IgD-negative memory B cell (primary cell): Measurements from ENCODE around the gene CTNNA2. TPM values are rescaled to one million over a fixed set of nuclear protein-coding genes. Genes with fewer than 3 reads are reported as not detected.

Experiments used
- H3K27ac Mint-ChIP-seq, 3 donors: one replicate each; pipeline ENCODE4 v1.8.0; 2020 to 2022; ENCODE audit warnings: mild to moderate bottlenecking in 3 of 3, mixed read lengths in 3 of 3, moderate library complexity in 1 of 3
- H3K27me3 Mint-ChIP-seq: one replicate; pipeline ENCODE4 v1.8.0; 2021; ENCODE audit warnings: mixed read lengths
- H3K36me3 Mint-ChIP-seq: one replicate; pipeline ENCODE4 v1.8.0; 2020; ENCODE audit warnings: mild to moderate bottlenecking, mixed read lengths
- H3K4me1 Mint-ChIP-seq, 3 donors: one replicate each; pipeline ENCODE4 v1.8.0; 2020 to 2022; ENCODE audit warnings: mixed read lengths in 3 of 3, mild to moderate bottlenecking in 1 of 3
- H3K4me3 Mint-ChIP-seq, 4 donors: one replicate each; pipeline ENCODE4 v1.8.0; 2020 to 2022; ENCODE audit warnings: mild to moderate bottlenecking in 4 of 4, mixed read lengths in 4 of 4, moderate library complexity in 3 of 4
- H3K9me3 Mint-ChIP-seq, 3 donors: one replicate each; pipeline ENCODE4 v1.8.0; 2020 to 2021; ENCODE audit warnings: mixed read lengths in 3 of 3, mild to moderate bottlenecking in 1 of 3
- polyA plus RNA-seq: library from polyadenylated mRNA; unstranded; fragments of 300-500 nt; fragmentation: Illumina TruSeq; gene quantifications from one replicate; pipeline ENCODE4 v1.2.3, GENCODE V29; 2021

Gene CTNNA2
- polyA plus RNA-seq, 1 donor from 2014 or later: not detected

DNA sequence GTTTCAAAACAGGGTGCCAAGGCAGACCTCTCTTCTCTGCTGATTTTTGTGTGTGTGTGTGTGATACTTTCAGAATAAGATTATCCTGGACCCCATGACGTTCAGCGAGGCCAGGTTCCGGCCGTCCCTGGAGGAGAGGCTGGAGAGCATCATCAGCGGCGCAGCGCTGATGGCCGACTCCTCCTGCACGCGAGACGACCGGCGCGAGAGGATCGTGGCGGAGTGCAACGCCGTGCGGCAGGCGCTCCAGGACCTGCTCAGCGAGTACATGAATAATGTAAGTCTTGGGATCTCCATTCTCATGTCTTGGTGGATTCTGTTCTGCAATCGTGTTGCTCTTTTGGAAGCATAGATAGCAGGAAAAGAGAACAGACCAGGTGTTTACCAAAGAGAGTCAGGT is 396.7 kb downstream of the CTNNA2 start:
- Mint-ChIP-seq H3K27ac (no peak overlapping the region), H3K9me3 (peaks cover 0 to 7% (median 0%) of the 10 kb centered on the region in 3 donors), H3K4me1 (no peaks in the 10 kb centered on the region), H3K4me3 (no peak overlapping the region), H3K27me3 (no peaks in the 10 kb centered on the region), H3K36me3 (no peaks in the 10 kb centered on the region)

DNA sequence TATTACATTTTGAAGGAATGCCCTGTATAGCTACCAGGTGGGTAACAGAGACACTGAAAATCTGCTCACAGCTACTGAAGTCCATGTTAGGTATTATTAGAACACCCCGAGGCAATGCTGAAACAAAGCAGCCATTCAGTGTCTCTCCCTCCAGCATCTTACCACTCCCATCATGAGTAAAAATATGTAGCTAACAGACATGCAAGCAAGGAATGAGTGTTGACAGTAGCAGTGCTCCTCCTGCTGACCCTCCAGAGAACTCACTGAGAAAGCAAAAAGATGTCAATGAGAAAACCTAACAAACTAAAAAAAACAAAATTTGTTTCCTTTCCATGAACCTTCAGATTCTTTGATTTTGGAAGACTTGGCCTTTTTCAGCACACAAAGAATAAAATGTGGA is 397.8 kb downstream of the CTNNA2 start:
- Mint-ChIP-seq H3K9me3 (peaks cover 0 to 5% (median 0%) of the 10 kb centered on the region in 3 donors), H3K27me3 (no peaks in the 10 kb centered on the region), H3K4me1 (no peaks in the 10 kb centered on the region), H3K36me3 (no peaks in the 10 kb centered on the region), H3K27ac (no peak overlapping the region), H3K4me3 (no peak overlapping the region)

DNA sequence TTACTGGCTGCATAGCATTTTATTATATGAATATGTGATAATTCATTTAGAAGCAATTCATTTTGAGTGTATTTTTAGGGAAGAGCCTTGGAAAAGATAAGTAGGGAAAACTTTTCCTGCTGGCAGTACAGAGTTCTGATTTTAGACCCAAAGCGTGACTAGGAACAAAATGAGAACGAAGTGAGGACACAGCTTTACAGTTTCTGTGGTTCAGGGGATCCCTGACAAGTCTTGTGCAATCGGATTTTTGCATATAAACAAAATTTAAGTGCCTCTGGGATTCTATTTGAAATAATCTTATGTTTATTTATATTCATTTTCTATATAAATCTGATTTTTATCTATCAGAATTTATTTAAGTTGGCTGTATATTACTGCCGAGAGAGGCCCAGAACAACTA is 402.6 kb downstream of the CTNNA2 start:
- Mint-ChIP-seq H3K4me1 (no peaks in the 10 kb centered on the region), H3K27me3 (no peaks in the 10 kb centered on the region), H3K4me3 (no peak overlapping the region), H3K36me3 (peaks cover 2% of the 10 kb centered on the region), H3K9me3 (peaks cover 2 to 7% (median 5%) of the 10 kb centered on the region in 3 donors), H3K27ac (no peak overlapping the region)

DNA sequence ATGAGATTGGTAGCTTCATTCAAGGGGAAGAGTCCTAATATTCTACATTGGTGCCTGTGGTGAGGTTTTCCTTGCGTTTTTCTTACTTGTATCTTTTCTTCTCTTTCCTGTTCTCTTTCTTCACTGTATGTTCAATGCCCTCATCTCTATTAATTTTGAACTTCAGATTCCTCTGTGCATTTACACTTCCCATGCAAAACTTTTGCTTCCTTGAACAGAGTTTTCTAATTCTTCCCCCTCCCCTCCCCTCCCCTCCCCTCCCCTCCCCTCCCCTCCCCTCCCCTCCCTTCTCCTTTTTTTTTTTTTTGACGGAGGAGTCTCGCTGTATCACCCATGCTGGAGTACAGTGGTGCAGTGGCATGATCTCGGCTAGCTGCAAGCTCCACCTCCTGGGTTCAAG is 403.4 kb downstream of the CTNNA2 start:
- H3K9me3 Mint-ChIP-seq: peaks cover 2 to 7% (median 5%) of the 10 kb centered on the region in 3 donors
- H3K4me3 Mint-ChIP-seq: no peak overlapping the region
- no peak overlapping the region for H3K27ac Mint-ChIP-seq
- H3K27me3 Mint-ChIP-seq: no peaks in the 10 kb centered on the region
- H3K4me1 Mint-ChIP-seq: no peaks in the 10 kb centered on the region
- peaks cover 2% of the 10 kb centered on the region for H3K36me3 Mint-ChIP-seq

DNA sequence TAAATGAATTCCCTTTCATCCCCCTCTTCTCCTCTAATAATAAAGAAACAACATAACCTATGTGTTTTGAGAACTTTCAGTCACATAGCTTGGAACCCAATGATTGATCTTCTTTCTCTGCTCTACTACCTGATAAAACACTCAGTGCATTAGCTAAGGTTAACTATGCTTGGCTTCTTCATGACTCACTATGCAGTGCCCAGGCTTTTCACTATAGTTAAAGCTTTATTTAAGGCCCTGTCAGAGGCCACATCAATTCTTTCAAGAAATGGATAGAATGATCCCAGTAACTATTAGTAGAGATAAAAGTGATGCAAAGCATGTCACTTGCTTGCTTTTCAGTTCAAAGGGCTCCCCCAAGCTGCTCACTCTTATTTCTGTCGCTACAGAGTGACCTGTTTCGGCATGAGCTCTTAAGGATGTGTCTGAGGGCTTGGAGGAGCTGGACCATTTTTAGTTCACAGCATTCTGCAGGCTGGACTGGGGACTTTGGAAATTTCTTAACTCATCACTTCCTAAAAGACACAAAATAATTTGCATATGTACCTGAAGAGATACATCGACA is 407.7 kb downstream of the CTNNA2 start:
- H3K4me3 Mint-ChIP-seq: no peak overlapping the region
- H3K4me1 Mint-ChIP-seq: no peaks in the 10 kb centered on the region
- no peaks in the 10 kb centered on the region for H3K27me3 Mint-ChIP-seq
- no peak overlapping the region for H3K27ac Mint-ChIP-seq
- H3K36me3 Mint-ChIP-seq: peaks cover 2% of the 10 kb centered on the region
- peaks cover 2 to 5% (median 4%) of the 10 kb centered on the region in 3 donors for H3K9me3 Mint-ChIP-seq

DNA sequence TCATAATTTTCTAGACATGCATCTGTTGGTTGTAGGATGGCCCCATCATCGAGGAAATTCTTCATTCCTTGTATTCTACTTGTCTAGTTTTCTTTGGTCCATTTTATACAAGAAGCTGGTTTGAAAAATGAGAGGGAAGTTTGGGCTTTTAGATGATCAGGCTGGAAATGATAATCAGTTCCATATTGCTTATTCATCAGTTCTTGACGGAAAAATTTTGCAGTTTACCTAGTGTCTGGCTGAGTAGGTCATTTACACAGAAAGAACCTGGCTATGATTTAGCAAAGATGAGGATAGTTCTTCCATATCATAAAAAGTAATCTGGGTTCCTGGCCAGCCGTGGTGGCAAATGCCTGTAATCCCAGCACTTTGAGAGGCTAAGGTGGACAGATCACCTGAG is 416.8 kb downstream of the CTNNA2 start:
- H3K36me3 Mint-ChIP-seq: no peaks in the 10 kb centered on the region
- H3K9me3 Mint-ChIP-seq: no peaks in the 10 kb centered on the region
- H3K27me3 Mint-ChIP-seq: peaks cover 1% of the 10 kb centered on the region
- no peaks in the 10 kb centered on the region for H3K4me1 Mint-ChIP-seq
- no peak overlapping the region for H3K27ac Mint-ChIP-seq
- no peak overlapping the region for H3K4me3 Mint-ChIP-seq

DNA sequence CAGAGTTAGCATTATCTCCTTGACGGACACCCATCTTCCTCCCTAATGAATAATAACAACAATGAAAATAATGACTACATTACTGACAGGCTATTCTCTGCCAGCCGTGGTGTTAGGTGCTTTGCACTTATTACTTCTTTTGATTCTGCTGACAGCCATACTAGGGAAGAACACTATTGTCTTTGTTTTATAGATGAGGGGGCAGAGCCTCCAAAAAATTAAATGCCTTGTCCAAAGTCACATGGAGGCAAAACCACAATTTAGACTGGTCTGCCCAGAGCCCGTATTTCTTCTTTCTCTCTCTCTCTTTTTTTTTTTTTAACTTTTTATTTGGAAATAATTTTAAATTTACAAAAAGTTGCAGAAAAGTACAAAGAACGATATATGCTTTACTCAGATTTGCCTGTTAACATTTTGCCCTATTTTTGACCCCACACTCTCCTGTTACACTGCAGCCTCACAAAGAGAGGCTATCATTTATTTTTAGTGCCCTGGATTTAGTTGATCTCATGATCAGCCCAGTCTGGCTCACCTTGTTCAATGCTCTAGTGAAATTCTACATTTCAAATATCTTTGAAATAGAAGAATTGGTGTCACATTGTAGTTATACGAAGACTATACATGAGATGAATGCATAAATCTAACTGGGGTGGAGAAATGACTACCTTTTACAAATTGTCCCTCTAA is 422.3 kb downstream of the CTNNA2 start:
- Mint-ChIP-seq H3K9me3 (no peaks in the 10 kb centered on the region), H3K4me3 (no peak overlapping the region), H3K27ac (no peak overlapping the region)

DNA sequence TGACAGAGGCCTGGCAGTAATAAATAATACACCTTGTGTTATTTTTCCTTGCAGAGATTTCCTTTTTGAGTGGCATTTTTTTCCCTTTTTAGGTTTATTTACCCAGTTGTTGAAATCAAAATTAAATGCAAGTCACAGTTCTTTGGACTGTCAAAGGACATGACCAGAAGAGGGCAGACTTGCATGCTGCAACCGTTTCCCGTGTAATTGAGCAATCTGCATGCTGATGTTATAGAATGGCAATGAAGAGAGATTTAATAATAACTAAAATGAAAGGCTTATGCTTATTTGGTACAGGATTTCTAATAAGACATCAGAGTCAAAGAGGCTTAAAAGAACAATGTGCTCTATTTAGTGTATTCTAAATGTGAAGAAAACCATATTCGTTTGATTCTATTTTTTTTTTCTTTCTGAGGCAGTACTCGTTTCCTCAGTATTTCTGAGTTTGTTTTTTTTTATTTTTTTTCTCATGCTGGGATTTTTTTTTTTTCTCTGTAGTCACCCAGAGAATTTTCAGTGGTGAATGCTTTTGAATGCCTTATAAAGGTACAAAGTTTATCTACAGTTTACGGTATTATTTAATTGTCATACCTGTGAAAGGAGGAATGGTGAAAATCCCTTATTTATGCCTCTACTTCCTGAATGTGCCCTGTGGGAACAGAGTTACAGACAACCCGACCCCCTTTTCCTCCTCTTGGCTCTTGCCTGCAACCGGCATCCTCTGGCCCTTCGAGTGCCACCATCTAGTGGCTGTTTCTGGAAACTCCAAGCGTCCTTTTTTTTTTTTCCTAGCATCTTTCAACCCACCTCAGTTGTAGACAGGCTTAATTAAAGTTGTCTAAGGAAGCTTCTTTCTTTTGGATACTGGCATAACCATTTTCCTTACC is 423.2 kb downstream of the CTNNA2 start:
- Mint-ChIP-seq H3K27ac (no peak overlapping the region), H3K36me3 (no peaks in the 10 kb centered on the region), H3K4me1 (peaks cover 0 to 1% (median 0%) of the 10 kb centered on the region in 3 donors), H3K27me3 (no peaks in the 10 kb centered on the region), H3K9me3 (no peaks in the 10 kb centered on the region), H3K4me3 (no peak overlapping the region)

More for the DNA sequence above, 422.3 kb downstream of the CTNNA2 start:
- peaks cover 0 to 1% (median 0%) of the 10 kb centered on the region in 3 donors for H3K4me1 Mint-ChIP-seq
- no peaks in the 10 kb centered on the region for H3K36me3 Mint-ChIP-seq
- H3K27me3 Mint-ChIP-seq: no peaks in the 10 kb centered on the region

DNA sequence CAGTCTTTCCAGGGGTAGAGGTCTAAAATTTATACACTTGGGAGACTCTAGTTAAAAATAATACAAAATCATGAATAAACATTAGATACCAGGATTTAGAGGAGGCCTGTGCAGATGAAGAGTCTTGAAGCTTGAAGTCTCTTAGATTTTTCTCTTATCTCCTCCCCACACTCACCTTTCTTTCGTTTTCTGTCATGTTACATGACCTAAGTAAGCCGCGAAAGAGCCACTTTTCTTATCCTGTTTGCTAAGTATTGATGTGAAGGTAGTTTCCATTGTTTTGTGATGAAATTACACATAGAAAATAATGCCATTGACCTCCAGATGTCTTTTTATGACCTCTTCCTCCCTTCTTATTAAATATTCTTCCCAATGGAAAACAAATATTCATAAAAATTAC is 423.9 kb downstream of the CTNNA2 start:
- no peak overlapping the region for H3K27ac Mint-ChIP-seq
- H3K4me3 Mint-ChIP-seq: no peak overlapping the region
- no peaks in the 10 kb centered on the region for H3K36me3 Mint-ChIP-seq
- no peaks in the 10 kb centered on the region for H3K9me3 Mint-ChIP-seq
- peaks cover 0 to 1% (median 0%) of the 10 kb centered on the region in 3 donors for H3K4me1 Mint-ChIP-seq
- H3K27me3 Mint-ChIP-seq: no peaks in the 10 kb centered on the region

DNA sequence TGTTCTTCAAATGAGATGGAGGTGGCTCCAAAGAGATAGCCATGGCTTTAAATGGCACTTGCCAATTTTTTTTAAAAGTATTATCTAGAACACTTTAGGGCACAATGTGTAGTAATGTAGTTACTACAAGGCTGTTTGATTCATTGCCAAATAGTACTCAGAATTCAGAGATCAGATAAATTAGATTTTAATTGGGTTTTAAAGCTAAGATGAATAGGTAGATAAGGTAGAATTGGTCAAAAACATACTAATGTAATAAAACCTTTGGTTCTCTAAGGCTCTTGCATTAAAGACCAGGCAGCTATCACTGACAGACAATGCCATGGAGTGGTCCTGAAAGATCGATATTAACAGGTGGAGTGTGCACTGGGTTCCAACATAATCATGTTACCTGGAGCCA is 425.8 kb downstream of the CTNNA2 start:
- no peaks in the 10 kb centered on the region for H3K9me3 Mint-ChIP-seq
- no peaks in the 10 kb centered on the region for H3K27me3 Mint-ChIP-seq
- no peak overlapping the region for H3K4me3 Mint-ChIP-seq
- peaks cover 0 to 1% (median 0%) of the 10 kb centered on the region in 3 donors for H3K4me1 Mint-ChIP-seq
- H3K27ac Mint-ChIP-seq: no peak overlapping the region
- no peaks in the 10 kb centered on the region for H3K36me3 Mint-ChIP-seq

DNA sequence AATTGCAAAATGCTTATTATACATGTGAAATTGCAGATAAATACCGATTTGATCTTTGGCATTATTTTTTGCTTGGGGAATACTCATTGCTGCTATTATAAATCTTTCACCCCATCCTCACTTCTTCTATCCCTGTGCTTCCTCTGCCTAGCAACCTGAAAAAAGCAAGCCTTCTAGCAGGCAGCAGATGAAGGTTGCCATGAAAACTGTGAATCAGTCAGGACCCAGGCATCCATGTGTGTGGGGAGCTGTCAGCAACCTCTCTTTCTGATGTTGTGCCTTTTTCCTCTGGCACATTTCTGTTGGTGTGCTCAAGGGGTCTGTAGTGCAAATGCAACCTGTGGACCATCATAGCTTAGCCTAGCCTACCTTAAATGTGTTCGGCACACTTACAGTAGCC is 427.5 kb downstream of the CTNNA2 start:
- no peaks in the 10 kb centered on the region for H3K27me3 Mint-ChIP-seq
- no peak overlapping the region for H3K27ac Mint-ChIP-seq
- peaks cover 0 to 1% (median 0%) of the 10 kb centered on the region in 3 donors for H3K4me1 Mint-ChIP-seq
- no peaks in the 10 kb centered on the region for H3K9me3 Mint-ChIP-seq
- H3K4me3 Mint-ChIP-seq: no peak overlapping the region
- H3K36me3 Mint-ChIP-seq: no peaks in the 10 kb centered on the region

DNA sequence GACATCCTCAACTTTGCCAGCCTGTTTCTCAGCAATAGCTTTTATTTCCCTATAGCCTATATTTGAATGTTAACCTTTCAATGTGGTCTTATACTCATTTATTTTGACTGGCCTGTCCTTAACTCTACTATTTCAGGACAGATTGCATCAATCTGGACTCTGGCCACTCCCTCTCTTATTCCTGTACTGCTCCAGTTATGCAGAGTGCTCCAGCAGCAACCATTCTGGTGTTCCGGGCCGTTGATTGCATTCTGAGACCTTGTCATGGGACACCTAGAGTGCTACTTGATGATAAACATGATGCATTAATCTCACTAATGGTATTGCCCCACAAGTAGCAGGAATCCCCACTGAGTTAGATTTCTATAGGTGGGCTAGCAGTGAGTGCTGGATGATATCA is 428.3 kb downstream of the CTNNA2 start:
- Mint-ChIP-seq H3K36me3 (no peaks in the 10 kb centered on the region), H3K27me3 (no peaks in the 10 kb centered on the region), H3K4me3 (no peak overlapping the region), H3K4me1 (peaks cover 0 to 1% (median 0%) of the 10 kb centered on the region in 3 donors), H3K9me3 (no peaks in the 10 kb centered on the region), H3K27ac (no peak overlapping the region)

DNA sequence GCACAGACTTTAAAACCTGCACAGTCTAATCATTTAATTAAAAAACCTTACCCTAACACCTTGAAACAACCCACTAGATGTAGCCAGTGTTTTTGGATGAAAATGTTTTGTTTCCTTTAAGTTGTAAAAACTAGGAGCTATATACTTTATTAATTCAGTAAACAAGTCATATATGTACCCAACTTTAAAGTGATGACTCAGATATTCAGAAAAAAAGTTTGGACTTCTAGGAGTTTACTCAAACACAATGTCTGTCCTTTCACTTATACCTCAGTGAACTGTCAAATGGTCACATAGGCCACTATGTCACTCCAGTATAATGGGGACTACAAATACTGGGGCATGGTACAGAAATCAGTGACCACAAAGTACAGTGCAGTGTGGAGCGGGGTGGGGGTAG is 431.4 kb downstream of the CTNNA2 start:
- Mint-ChIP-seq H3K27ac (no peak overlapping the region), H3K36me3 (no peaks in the 10 kb centered on the region), H3K4me3 (no peak overlapping the region), H3K9me3 (peaks cover 0 to 4% (median 2%) of the 10 kb centered on the region in 3 donors), H3K4me1 (no peaks in the 10 kb centered on the region), H3K27me3 (no peaks in the 10 kb centered on the region)

DNA sequence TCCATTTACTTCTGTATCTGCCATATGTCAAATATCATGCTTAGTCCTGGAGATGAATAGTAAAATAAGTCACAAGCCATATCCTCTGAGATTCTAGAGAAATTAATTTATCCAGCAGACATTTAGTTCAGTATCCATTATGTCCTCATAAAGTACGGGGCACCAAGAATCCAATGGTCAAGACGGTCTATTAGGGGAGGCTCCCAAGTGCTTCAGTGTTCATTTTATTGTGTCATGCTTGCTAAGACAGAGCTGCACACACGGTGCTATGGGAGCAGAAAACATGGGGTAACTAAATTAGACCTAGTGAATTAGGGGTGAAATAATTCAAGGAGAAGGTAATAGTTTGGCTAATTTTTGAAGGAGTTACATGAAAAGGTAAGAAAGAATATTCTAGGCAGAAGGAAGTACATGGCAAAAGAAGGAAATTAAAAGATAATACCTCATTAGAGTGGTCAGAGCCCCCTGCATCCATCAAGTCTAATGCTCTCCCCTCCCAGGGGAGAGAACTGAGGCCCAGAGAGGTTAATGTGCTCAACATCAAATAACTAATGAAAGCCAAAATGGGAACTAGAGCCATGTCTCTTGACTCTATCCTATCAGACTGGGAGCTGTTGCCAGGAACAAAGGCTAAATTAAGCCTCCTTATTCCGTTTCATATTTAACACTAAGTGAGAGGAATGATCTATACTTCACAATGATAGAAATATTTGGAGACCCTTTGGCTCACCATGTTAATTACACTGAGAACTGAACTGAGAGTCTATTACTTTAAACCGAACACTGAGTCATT is 433.0 kb downstream of the CTNNA2 start:
- H3K4me3 Mint-ChIP-seq: no peak overlapping the region
- no peaks in the 10 kb centered on the region for H3K36me3 Mint-ChIP-seq
- H3K27me3 Mint-ChIP-seq: no peaks in the 10 kb centered on the region
- H3K4me1 Mint-ChIP-seq: no peaks in the 10 kb centered on the region
- H3K9me3 Mint-ChIP-seq: peaks cover 0 to 4% (median 2%) of the 10 kb centered on the region in 3 donors
- no peak overlapping the region for H3K27ac Mint-ChIP-seq

DNA sequence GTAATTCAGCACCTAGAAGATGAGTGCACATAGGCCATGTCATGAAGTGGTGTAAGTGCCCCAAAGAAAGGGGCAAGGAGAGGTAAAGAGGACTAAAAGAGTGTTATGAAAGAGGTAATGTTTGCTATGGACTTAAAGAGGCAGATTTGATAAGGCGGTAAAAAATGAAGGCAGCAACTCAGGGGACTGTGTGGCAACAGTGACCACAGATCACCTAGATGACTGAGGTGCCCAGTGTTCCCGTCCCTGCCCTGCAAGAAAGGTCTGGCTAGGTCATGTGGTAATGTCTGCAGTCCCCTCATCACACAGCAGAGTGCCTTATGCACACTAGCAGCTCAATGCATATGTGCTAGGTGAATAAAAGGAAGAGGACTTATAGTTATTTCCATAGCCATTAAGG is 434.9 kb downstream of the CTNNA2 start:
- Mint-ChIP-seq H3K4me1 (no peaks in the 10 kb centered on the region), H3K4me3 (no peak overlapping the region)

More for the DNA sequence above, 434.9 kb downstream of the CTNNA2 start:
- Mint-ChIP-seq H3K36me3 (no peaks in the 10 kb centered on the region), H3K9me3 (peaks cover 0 to 5% (median 2%) of the 10 kb centered on the region in 3 donors), H3K27ac (no peak overlapping the region), H3K27me3 (no peaks in the 10 kb centered on the region)
